Measurements from ENCODE around the gene KRTAP4-11.
"Not testable (repeated sequence)": the region's sequence is repeated elsewhere in the genome, so short reads cannot be mapped to it uniquely, and the experiment has no call there.

DNA sequence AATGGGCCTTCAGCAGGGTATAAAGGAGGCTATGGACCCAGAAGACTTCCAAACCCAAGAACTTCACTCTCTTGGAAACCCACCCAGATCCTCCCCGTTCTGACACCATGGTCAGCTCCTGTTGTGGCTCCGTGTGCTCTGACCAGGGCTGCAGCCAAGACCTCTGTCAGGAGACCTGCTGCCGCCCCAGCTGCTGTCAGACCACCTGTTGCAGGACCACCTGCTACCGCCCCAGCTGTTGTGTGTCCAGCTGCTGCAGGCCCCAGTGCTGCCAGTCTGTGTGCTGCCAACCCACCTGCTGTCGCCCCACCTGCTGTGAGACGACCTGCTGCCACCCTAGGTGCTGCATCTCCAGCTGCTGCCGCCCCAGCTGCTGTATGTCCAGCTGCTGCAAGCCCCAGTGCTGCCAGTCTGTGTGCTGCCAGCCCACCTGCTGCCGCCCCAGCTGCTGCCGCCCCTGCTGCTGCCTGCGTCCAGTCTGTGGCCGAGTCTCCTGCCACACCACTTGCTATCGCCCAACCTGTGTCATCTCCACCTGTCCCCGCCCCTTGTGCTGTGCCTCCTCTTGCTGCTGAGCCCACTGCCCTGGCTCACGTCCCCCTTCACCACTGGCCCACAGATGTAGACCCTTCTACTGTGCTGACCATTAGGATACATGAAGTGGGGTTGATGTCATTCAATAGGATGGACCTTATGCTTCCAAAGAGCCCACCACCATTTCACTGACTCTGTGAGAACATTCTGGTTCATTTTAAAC, 33.9 kb downstream of the KRTAP4-11 start, which contains the start of gene KRTAP4-7:
- TF ChIP-seq, protein P1, sequence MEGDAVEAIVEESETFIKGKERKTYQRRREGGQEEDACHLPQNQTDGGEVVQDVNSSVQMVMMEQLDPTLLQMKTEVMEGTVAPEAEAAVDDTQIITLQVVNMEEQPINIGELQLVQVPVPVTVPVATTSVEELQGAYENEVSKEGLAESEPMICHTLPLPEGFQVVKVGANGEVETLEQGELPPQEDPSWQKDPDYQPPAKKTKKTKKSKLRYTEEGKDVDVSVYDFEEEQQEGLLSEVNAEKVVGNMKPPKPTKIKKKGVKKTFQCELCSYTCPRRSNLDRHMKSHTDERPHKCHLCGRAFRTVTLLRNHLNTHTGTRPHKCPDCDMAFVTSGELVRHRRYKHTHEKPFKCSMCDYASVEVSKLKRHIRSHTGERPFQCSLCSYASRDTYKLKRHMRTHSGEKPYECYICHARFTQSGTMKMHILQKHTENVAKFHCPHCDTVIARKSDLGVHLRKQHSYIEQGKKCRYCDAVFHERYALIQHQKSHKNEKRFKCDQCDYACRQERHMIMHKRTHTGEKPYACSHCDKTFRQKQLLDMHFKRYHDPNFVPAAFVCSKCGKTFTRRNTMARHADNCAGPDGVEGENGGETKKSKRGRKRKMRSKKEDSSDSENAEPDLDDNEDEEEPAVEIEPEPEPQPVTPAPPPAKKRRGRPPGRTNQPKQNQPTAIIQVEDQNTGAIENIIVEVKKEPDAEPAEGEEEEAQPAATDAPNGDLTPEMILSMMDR (conservative IDR thresholded peaks at IDR 0.05 in 1 of 2, IDR thresholded peaks at IDR 0.05 in 1 of 2; ENCODE audit: low read depth in 1 of 2, low read length in 2 of 2), result not testable (repeated sequence)
- not testable (repeated sequence) for TF ChIP-seq EZH2 (IDR thresholded peaks at IDR 0.05; ENCODE audit: low read length, missing control alignments)
